Measurements from ENCODE around the gene MACROD2. TPM values are rescaled to one million over a fixed set of nuclear protein-coding genes. Genes with fewer than 3 reads are reported as not detected.

The MACROD2 gene
- total RNA-seq, 1 experiment from 2014 or later = 3.1 TPM

DNA sequence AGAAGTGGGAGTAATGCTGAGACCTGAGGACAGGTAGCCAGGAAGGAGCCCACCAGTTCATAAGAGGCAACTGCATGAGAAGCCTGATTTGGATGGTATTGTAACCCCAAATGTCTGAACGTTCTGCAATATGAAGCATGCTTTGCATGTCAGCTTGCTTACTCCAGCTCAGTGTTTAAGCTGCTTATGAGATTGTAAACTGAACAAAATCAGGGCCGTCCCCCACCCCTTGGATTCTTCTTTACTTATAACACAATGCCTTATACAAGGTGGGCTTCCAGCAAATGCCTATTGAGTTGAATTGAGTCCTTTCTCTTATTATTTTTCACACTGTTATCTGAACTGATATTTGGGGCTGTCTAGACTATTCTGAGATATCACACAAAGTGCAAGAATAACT lies 1816.6 kb downstream of the MACROD2 start:
- intact Hi-C loops (cut with micrococcal nuclease) = no loop called here
- DNase-seq (ENCODE audit: unreplicated experiment) = no peak
- no peaks in the 10 kb centered on the region for H3K36me3 Mint-ChIP-seq (ENCODE audit: insufficient read depth, unreplicated experiment)
- POLR2A ChIA-PET = no interaction called here
- peaks cover 20% of the 10 kb centered on the region for H3K4me1 Mint-ChIP-seq (ENCODE audit: insufficient read depth, unreplicated experiment)
- no peaks in the 10 kb centered on the region for H3K9me3 Mint-ChIP-seq (ENCODE audit: unreplicated experiment)
- TF ChIP-seq, protein P1, sequence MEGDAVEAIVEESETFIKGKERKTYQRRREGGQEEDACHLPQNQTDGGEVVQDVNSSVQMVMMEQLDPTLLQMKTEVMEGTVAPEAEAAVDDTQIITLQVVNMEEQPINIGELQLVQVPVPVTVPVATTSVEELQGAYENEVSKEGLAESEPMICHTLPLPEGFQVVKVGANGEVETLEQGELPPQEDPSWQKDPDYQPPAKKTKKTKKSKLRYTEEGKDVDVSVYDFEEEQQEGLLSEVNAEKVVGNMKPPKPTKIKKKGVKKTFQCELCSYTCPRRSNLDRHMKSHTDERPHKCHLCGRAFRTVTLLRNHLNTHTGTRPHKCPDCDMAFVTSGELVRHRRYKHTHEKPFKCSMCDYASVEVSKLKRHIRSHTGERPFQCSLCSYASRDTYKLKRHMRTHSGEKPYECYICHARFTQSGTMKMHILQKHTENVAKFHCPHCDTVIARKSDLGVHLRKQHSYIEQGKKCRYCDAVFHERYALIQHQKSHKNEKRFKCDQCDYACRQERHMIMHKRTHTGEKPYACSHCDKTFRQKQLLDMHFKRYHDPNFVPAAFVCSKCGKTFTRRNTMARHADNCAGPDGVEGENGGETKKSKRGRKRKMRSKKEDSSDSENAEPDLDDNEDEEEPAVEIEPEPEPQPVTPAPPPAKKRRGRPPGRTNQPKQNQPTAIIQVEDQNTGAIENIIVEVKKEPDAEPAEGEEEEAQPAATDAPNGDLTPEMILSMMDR (IDR thresholded peaks at IDR 0.05; ENCODE audit: unreplicated experiment) = no peak
- no peak overlapping the region for H3K4me3 Mint-ChIP-seq (ENCODE audit: unreplicated experiment)
- CTCF ChIA-PET = no interaction called here
- no peaks in the 10 kb centered on the region for H3K27me3 Mint-ChIP-seq (ENCODE audit: insufficient read depth, unreplicated experiment)
- no TSS peak for BruUV-seq (replicated peaks)
- no peak overlapping the region for H3K27ac Mint-ChIP-seq (ENCODE audit: low read depth, unreplicated experiment)

DNA sequence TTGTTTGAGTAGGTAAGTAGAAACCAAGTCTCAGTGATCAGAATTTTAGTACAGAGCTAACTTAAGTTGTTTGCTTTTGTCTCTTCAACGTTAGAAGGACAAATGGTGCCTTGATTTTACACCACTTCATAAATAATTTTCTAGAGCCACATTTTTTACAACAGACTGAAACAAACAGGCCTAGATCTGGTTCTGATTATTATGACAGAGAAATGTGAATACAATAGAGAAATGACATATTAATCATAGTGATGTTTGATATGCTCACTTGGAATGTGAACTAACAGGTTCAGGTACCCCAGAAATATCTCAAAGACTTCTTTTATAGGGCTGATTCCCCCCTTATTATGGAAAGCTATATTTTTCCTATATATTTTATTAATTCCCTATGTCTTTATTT lies 1817.4 kb downstream of the MACROD2 start:
- no peak overlapping the region for H3K4me3 Mint-ChIP-seq (ENCODE audit: unreplicated experiment)
- ChIA-PET POLR2A (interaction anchor here (0.6 to 1.3 kb wide), 3 partner anchors 18 to 733 kb away, joined by 3 to 8 read pairs (median 3); no protein-coding TSS in a partner anchor), CTCF (interaction anchor here (0.7 to 1.5 kb wide), 4 partner anchors 13 to 1671 kb away, joined by 3 to 6 read pairs (median 4); no protein-coding TSS in a partner anchor)
- no peak overlapping the region for H3K27ac Mint-ChIP-seq (ENCODE audit: low read depth, unreplicated experiment)
- DNase-seq (ENCODE audit: unreplicated experiment) = no peak
- no TSS peak for BruUV-seq (replicated peaks)
- TF ChIP-seq, protein P1 (IDR thresholded peaks at IDR 0.05; ENCODE audit: unreplicated experiment) = no peak
- H3K36me3 Mint-ChIP-seq (ENCODE audit: insufficient read depth, unreplicated experiment) = no peaks in the 10 kb centered on the region
- intact Hi-C loops (cut with micrococcal nuclease) = no loop called here
- no peaks in the 10 kb centered on the region for H3K9me3 Mint-ChIP-seq (ENCODE audit: unreplicated experiment)
- H3K27me3 Mint-ChIP-seq (ENCODE audit: insufficient read depth, unreplicated experiment) = no peaks in the 10 kb centered on the region
- peaks cover 20% of the 10 kb centered on the region for H3K4me1 Mint-ChIP-seq (ENCODE audit: insufficient read depth, unreplicated experiment)

DNA sequence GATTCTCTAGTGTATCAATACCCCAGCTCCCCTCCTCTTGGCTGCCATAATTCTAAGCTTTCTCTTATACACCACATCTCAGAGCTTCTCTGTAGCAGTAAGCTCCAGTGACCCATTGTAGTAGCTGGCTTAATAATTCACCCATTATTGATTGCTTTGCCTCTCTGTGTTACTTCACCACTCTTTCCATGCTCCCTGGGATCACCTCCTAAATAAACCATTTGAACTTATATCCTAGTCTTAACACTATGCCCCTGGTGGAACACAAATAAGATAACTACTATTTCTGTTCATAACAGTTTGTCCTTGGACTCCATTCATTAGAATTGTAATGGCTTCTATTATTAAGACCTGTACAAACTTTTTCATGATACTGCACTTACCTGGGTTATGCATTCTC lies 1819.0 kb downstream of the MACROD2 start:
- Mint-ChIP-seq H3K4me1 (ENCODE audit: insufficient read depth, unreplicated experiment) (peaks cover 27% of the 10 kb centered on the region), H3K27ac (ENCODE audit: low read depth, unreplicated experiment) (no peak overlapping the region), H3K4me3 (ENCODE audit: unreplicated experiment) (no peak overlapping the region), H3K27me3 (ENCODE audit: insufficient read depth, unreplicated experiment) (no peaks in the 10 kb centered on the region), H3K9me3 (ENCODE audit: unreplicated experiment) (no peaks in the 10 kb centered on the region), H3K36me3 (ENCODE audit: insufficient read depth, unreplicated experiment) (no peaks in the 10 kb centered on the region)
- CTCF ChIA-PET = interaction anchor here (0.9 to 2.3 kb wide), 2 partner anchors 9 to 35 kb away, joined by 3 to 6 read pairs; no protein-coding TSS in a partner anchor
- intact Hi-C loops (cut with micrococcal nuclease) = no loop called here
- TF ChIP-seq, protein P1 (IDR thresholded peaks at IDR 0.05; ENCODE audit: unreplicated experiment) = no peak
- no TSS peak for BruUV-seq (replicated peaks)
- POLR2A ChIA-PET = no interaction called here
- no peak for DNase-seq (ENCODE audit: unreplicated experiment)

DNA sequence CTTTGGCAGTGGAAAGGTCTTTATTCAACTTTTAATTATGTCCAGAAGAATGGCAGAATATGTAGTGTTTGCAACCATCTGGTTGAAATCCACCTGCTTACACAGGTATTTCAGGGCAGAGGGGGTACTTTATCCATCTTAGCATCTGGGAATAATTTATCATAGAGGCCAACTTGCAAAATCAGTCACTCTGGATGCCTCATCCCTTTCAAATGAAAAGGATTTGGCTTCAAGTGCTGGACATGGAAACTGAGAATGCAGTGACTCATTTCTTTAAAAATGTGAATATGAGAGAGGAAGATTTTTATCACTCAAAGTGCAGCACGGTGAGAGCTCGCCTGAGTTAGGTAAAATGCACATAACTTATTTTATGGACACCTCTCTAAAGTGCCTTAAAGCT lies 1819.6 kb downstream of the MACROD2 start:
- H3K27me3 Mint-ChIP-seq (ENCODE audit: insufficient read depth, unreplicated experiment) = no peaks in the 10 kb centered on the region
- H3K9me3 Mint-ChIP-seq (ENCODE audit: unreplicated experiment) = no peaks in the 10 kb centered on the region
- no peak overlapping the region for H3K27ac Mint-ChIP-seq (ENCODE audit: low read depth, unreplicated experiment)
- ChIA-PET POLR2A (interaction anchor here (0.6 to 1.2 kb wide), 5 partner anchors 11 to 769 kb away, joined by 3 to 8 read pairs (median 4); no protein-coding TSS in a partner anchor), CTCF (interaction anchor here (0.6 to 2.3 kb wide), 5 partner anchors 10 to 113 kb away, joined by 3 to 8 read pairs (median 5); no protein-coding TSS in a partner anchor)
- TF ChIP-seq, protein P1 (IDR thresholded peaks at IDR 0.05; ENCODE audit: unreplicated experiment) = no peak
- BruUV-seq (replicated peaks) = no TSS peak
- H3K36me3 Mint-ChIP-seq (ENCODE audit: insufficient read depth, unreplicated experiment) = no peaks in the 10 kb centered on the region
- intact Hi-C loops (cut with micrococcal nuclease) = no loop called here
- DNase-seq (ENCODE audit: unreplicated experiment) = peak; percentile 30
- H3K4me3 Mint-ChIP-seq (ENCODE audit: unreplicated experiment) = no peak overlapping the region
- H3K4me1 Mint-ChIP-seq (ENCODE audit: insufficient read depth, unreplicated experiment) = peaks cover 27% of the 10 kb centered on the region

Data from MCF 10A (cell line).